Measurements from ENCODE around the gene CCNY.
"Not testable (repeated sequence)": the region's sequence is repeated elsewhere in the genome, so short reads cannot be mapped to it uniquely, and the experiment has no call there.

The CCNY gene

DNA sequence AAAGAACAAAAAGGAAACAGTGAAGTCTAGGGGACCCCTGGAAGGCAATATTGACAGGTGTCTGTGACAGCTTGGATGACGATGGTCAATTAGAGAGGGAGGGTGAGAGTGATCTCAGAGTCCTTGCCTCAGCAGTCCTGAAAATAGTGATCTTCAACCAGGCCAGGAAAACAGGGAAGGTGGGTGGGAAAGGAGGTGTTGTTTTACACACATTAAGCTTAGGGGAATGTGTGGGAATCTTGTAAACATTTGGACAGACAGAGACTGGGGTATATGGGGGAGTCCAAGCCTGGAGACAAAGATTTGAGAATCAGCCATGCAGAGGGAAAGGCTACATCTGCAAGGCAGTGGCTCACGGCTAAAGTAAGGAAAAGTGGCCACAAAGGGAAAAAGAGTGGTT is 27.5 kb upstream of the CCNY start:
- Histone ChIP-seq H3K27me3 (ENCODE audit: control insufficient read depth in 3 of 3, insufficient read depth in 3 of 3, low read depth in 1 of 3, low read length in 3 of 3) (peaks cover 0 to 5% (median 0%) of the 10 kb centered on the region in 3 experiments), H3K23ac (ENCODE audit: low read depth, low read length, poor library complexity) (no peak overlapping the region), H3K4me3 (ENCODE audit: low read length in 2 of 2) (no peak overlapping the region), H3K4ac (ENCODE audit: low read length) (no peak overlapping the region), H2BK12ac (ENCODE audit: low read length) (no peak overlapping the region), H2AK5ac (ENCODE audit: low read depth, low read length) (no peak overlapping the region), H3K4me2 (ENCODE audit: insufficient read depth, low read length, poor library complexity, severe bottlenecking) (no peak overlapping the region), H3K18ac (ENCODE audit: low read length) (no peak overlapping the region), H2AFZ (ENCODE audit: low read length) (peak overlapping the region; percentile 82), H3K9ac (ENCODE audit: low read depth, low read length, poor library complexity) (no peak overlapping the region), H3K27ac (replicated peaks; ENCODE audit: low read length) (no peak overlapping the region), H3K36me3 (replicated peaks in 1 of 2; ENCODE audit: control insufficient read depth in 2 of 2, insufficient read depth in 2 of 2, low read length in 2 of 2) (no peaks in the 10 kb centered on the region), H3K4me1 (ENCODE audit: control insufficient read depth in 2 of 2, insufficient read depth in 1 of 2, low read depth in 1 of 2, low read length in 2 of 2) (peaks cover 7 to 9% of the 10 kb centered on the region in 2 donors), H2BK120ac (ENCODE audit: low read depth, low read length) (no peak overlapping the region), H4K91ac (ENCODE audit: low read depth, low read length, poor library complexity) (no peak overlapping the region), H3K9me3 (replicated peaks in 1 of 2; ENCODE audit: control insufficient read depth in 2 of 2, insufficient read depth in 1 of 2, low read depth in 1 of 2, low read length in 2 of 2) (no peaks in the 10 kb centered on the region), H2BK5ac (ENCODE audit: low read length) (no peak overlapping the region), H3K79me1 (ENCODE audit: low read depth, low read length) (no peaks in the 10 kb centered on the region), H4K8ac (ENCODE audit: low read depth, low read length) (no peak overlapping the region), H2BK15ac (ENCODE audit: low read length) (no peak overlapping the region), H3K14ac (ENCODE audit: low read length) (no peak overlapping the region)
- DNase-seq (ENCODE audit: low spot score), result no peak
- WGBS, 2 donors (ENCODE audit: extremely low coverage in 2 of 2, insufficient read length in 2 of 2, insufficient replicate concordance in 1 of 2), result no CpG with 5 or more reads among the region's 2 CpGs

DNA sequence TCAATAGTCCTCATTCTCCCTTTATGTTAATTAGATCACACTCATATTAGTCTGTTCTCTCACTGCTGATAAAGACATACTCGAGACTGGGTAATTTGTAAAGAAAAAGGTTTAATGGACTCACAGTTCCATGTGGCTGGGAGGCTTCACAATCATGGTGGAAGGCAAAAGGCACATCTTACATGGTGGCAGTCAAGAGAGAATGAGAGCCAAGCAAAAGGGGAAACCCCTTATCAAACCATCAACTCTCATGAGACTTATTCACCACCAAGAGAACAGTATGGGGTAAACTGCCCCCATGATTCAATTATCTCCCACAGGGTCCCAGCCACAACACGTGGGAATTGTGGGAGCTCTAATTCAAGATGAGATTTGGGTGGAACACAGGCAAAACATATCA is 22.2 kb upstream of the CCNY start:
- H2BK5ac ChIP-seq (ENCODE audit: low read length); H4K8ac ChIP-seq (ENCODE audit: low read depth, low read length); H2AK5ac ChIP-seq (ENCODE audit: low read depth, low read length); H3K4me1 ChIP-seq (ENCODE audit: control insufficient read depth in 2 of 2, insufficient read depth in 1 of 2, low read depth in 1 of 2, low read length in 2 of 2); H3K9ac ChIP-seq (ENCODE audit: low read depth, low read length, poor library complexity); H3K4me2 ChIP-seq (ENCODE audit: insufficient read depth, low read length, poor library complexity, severe bottlenecking); H3K27ac ChIP-seq (replicated peaks; ENCODE audit: low read length); H3K79me1 ChIP-seq (ENCODE audit: low read depth, low read length); H3K18ac ChIP-seq (ENCODE audit: low read length); H2BK12ac ChIP-seq (ENCODE audit: low read length); DNase-seq (ENCODE audit: low spot score); H4K91ac ChIP-seq (ENCODE audit: low read depth, low read length, poor library complexity); H2AFZ ChIP-seq (ENCODE audit: low read length); H3K4me3 ChIP-seq (ENCODE audit: low read length in 2 of 2); H3K27me3 ChIP-seq (ENCODE audit: control insufficient read depth in 3 of 3, insufficient read depth in 3 of 3, low read depth in 1 of 3, low read length in 3 of 3); H3K4ac ChIP-seq (ENCODE audit: low read length); H3K23ac ChIP-seq (ENCODE audit: low read depth, low read length, poor library complexity); H2BK120ac ChIP-seq (ENCODE audit: low read depth, low read length); H3K9me3 ChIP-seq (replicated peaks in 1 of 2; ENCODE audit: control insufficient read depth in 2 of 2, insufficient read depth in 1 of 2, low read depth in 1 of 2, low read length in 2 of 2); H2BK15ac ChIP-seq (ENCODE audit: low read length); H3K14ac ChIP-seq (ENCODE audit: low read length): not testable (repeated sequence)
- no CpG with 5 or more reads among the region's 2 CpGs for WGBS, 2 donors (ENCODE audit: extremely low coverage in 2 of 2, insufficient read length in 2 of 2, insufficient replicate concordance in 1 of 2)
- H3K36me3 ChIP-seq (replicated peaks in 1 of 2; ENCODE audit: control insufficient read depth in 2 of 2, insufficient read depth in 2 of 2, low read length in 2 of 2), result peaks cover 7 to 30% of the 10 kb centered on the region in 2 donors

DNA sequence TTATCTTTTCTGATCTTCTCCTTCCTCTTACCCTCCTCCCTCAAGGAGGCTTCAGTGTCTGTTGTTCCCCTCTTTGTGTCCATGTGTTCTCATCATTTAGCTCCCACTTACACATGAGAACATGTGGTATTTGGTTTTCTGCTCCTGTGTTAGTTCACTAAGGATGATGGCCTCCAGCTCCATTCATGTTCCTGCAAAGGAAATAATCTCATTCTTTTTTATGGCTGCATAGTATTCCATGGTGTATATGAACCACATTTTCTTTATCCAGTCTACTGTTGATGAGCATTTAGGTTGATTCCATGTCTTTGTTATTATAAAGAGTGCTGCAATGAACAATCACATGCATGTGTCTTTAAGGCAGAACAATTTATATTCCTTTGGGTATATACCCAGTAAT is 21.1 kb upstream of the CCNY start:
- not testable (repeated sequence) for H2AFZ ChIP-seq (ENCODE audit: low read length); H4K91ac ChIP-seq (ENCODE audit: low read depth, low read length, poor library complexity); H3K79me1 ChIP-seq (ENCODE audit: low read depth, low read length); DNase-seq (ENCODE audit: low spot score); H3K27me3 ChIP-seq (ENCODE audit: control insufficient read depth in 3 of 3, insufficient read depth in 3 of 3, low read depth in 1 of 3, low read length in 3 of 3); H3K27ac ChIP-seq (replicated peaks; ENCODE audit: low read length); H3K4ac ChIP-seq (ENCODE audit: low read length); H3K18ac ChIP-seq (ENCODE audit: low read length); H3K4me1 ChIP-seq (ENCODE audit: control insufficient read depth in 2 of 2, insufficient read depth in 1 of 2, low read depth in 1 of 2, low read length in 2 of 2); H2AK5ac ChIP-seq (ENCODE audit: low read depth, low read length); H3K4me2 ChIP-seq (ENCODE audit: insufficient read depth, low read length, poor library complexity, severe bottlenecking); H3K9me3 ChIP-seq (replicated peaks in 1 of 2; ENCODE audit: control insufficient read depth in 2 of 2, insufficient read depth in 1 of 2, low read depth in 1 of 2, low read length in 2 of 2); H2BK12ac ChIP-seq (ENCODE audit: low read length); H3K9ac ChIP-seq (ENCODE audit: low read depth, low read length, poor library complexity); H4K8ac ChIP-seq (ENCODE audit: low read depth, low read length); H2BK5ac ChIP-seq (ENCODE audit: low read length); H3K4me3 ChIP-seq (ENCODE audit: low read length in 2 of 2); H3K23ac ChIP-seq (ENCODE audit: low read depth, low read length, poor library complexity); H2BK120ac ChIP-seq (ENCODE audit: low read depth, low read length); H3K14ac ChIP-seq (ENCODE audit: low read length); H2BK15ac ChIP-seq (ENCODE audit: low read length)
- H3K36me3 ChIP-seq (replicated peaks in 1 of 2; ENCODE audit: control insufficient read depth in 2 of 2, insufficient read depth in 2 of 2, low read length in 2 of 2), result peaks cover 7 to 36% of the 10 kb centered on the region in 2 donors

DNA sequence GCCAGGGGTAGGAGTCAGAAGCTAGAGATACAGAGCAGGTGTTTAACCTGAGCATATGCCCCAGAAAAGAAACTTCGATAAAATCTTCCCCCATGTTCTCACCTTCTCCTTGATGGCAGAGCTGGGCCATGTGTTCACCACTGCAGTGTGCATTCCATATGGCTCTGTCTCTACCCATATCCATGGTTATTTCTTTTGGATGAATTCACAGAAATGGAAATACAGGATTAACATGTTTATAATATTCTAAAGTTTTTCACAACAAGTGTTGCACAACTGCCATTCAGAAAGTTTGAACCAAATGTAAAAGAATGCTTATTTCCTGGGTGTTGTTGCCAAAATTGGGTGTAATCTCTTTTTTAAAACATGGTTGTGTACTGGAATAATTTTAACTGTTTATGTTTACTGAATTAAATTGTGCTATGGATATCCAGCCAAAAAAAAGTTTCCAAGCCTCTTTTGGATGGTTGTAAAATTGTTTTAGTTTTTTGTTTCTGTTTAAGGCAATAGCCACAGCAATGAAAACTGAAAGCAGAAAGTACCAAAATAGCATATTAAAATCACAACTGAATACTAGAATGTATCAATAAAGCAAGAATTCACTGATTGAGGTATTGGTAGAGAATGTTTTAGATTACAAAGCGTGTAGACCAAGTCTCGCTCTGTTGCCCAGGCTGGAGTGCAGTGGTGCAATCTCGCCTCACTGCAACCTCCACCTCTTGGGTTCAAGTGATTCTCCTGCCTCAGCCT is 19.9 kb upstream of the CCNY start:
- peaks cover 0 to 7% of the 10 kb centered on the region in 2 donors for H3K9me3 ChIP-seq (replicated peaks in 1 of 2; ENCODE audit: control insufficient read depth in 2 of 2, insufficient read depth in 1 of 2, low read depth in 1 of 2, low read length in 2 of 2)
- H3K4ac ChIP-seq (ENCODE audit: low read length), result no peak overlapping the region
- H2BK12ac ChIP-seq (ENCODE audit: low read length), result no peak overlapping the region
- H2BK120ac ChIP-seq (ENCODE audit: low read depth, low read length), result no peak overlapping the region
- no peak for DNase-seq (ENCODE audit: low spot score)
- H3K4me1 ChIP-seq (ENCODE audit: control insufficient read depth in 2 of 2, insufficient read depth in 1 of 2, low read depth in 1 of 2, low read length in 2 of 2), result no peaks in the 10 kb centered on the region
- H3K18ac ChIP-seq (ENCODE audit: low read length), result no peak overlapping the region
- H3K27ac ChIP-seq (replicated peaks; ENCODE audit: low read length), result no peak overlapping the region
- H3K14ac ChIP-seq (ENCODE audit: low read length), result no peak overlapping the region
- H3K36me3 ChIP-seq (replicated peaks in 1 of 2; ENCODE audit: control insufficient read depth in 2 of 2, insufficient read depth in 2 of 2, low read length in 2 of 2), result peaks cover 7 to 46% of the 10 kb centered on the region in 2 donors
- H2BK15ac ChIP-seq (ENCODE audit: low read length), result no peak overlapping the region
- H4K91ac ChIP-seq (ENCODE audit: low read depth, low read length, poor library complexity), result no peak overlapping the region
- no peak overlapping the region for H2AFZ ChIP-seq (ENCODE audit: low read length)
- H3K4me2 ChIP-seq (ENCODE audit: insufficient read depth, low read length, poor library complexity, severe bottlenecking), result no peak overlapping the region
- H3K9ac ChIP-seq (ENCODE audit: low read depth, low read length, poor library complexity), result no peak overlapping the region
- H2BK5ac ChIP-seq (ENCODE audit: low read length), result no peak overlapping the region
- no peaks in the 10 kb centered on the region for H3K79me1 ChIP-seq (ENCODE audit: low read depth, low read length)
- no CpG with 5 or more reads among the region's 4 CpGs for WGBS, 2 donors (ENCODE audit: extremely low coverage in 2 of 2, insufficient read length in 2 of 2, insufficient replicate concordance in 1 of 2)
- H2AK5ac ChIP-seq (ENCODE audit: low read depth, low read length), result no peak overlapping the region
- H3K23ac ChIP-seq (ENCODE audit: low read depth, low read length, poor library complexity), result no peak overlapping the region
- H3K4me3 ChIP-seq (ENCODE audit: low read length in 2 of 2), result no peak overlapping the region
- no peak overlapping the region for H4K8ac ChIP-seq (ENCODE audit: low read depth, low read length)
- H3K27me3 ChIP-seq (ENCODE audit: control insufficient read depth in 3 of 3, insufficient read depth in 3 of 3, low read depth in 1 of 3, low read length in 3 of 3), result no peaks in the 10 kb centered on the region
